Liver (tissue), 9 donors: Measurements from ENCODE around the gene HDAC9. TPM values are rescaled to one million over a fixed set of nuclear protein-coding genes. Genes with fewer than 3 reads are reported as not detected.

Experiments used
- DNase-seq: peaks from one replicate; pipeline ENCODE4 v3.0.0-alpha.2; 2017; ENCODE audit warnings: low spot score
- H3K27ac ChIP-seq, 2 donors: one replicate each; pipeline ENCODE4 v1.7.0; 2013; ENCODE audit warnings: inconsistent platforms in 2 of 2, low read length in 2 of 2, control low read depth in 1 of 2, low read depth in 1 of 2, mild to moderate bottlenecking in 1 of 2
- H3K27me3 ChIP-seq, 4 donors: one replicate each; pipeline versions ENCODE4 v1.6.1 to v1.7.0; 2013; ENCODE audit warnings: low read length in 3 of 4, inconsistent platforms in 1 of 4, mild to moderate bottlenecking in 1 of 4, moderate library complexity in 1 of 4; ENCODE audit not compliant: control insufficient read depth in 4 of 4, insufficient read depth in 4 of 4
- H3K36me3 ChIP-seq, 4 donors: one replicate each; pipeline versions ENCODE4 v1.6.1 to v1.7.0; 2013; ENCODE audit warnings: low read length in 3 of 4, mild to moderate bottlenecking in 3 of 4, low read depth in 1 of 4, moderate library complexity in 1 of 4; ENCODE audit not compliant: control insufficient read depth in 4 of 4, insufficient read depth in 3 of 4
- H3K4me1 ChIP-seq, 4 donors: one replicate each; pipeline versions ENCODE4 v1.6.1 to v1.7.0; 2013; ENCODE audit warnings: low read length in 3 of 4, mild to moderate bottlenecking in 3 of 4, moderate library complexity in 1 of 4; ENCODE audit not compliant: control insufficient read depth in 4 of 4, insufficient read depth in 4 of 4
- H3K4me3 ChIP-seq, 3 donors: one replicate each; pipeline versions ENCODE4 v1.6.1 to v1.7.0; 2013; ENCODE audit warnings: low read length in 3 of 3, control low read depth in 1 of 3, low read depth in 1 of 3, mild to moderate bottlenecking in 1 of 3
- H3K9ac ChIP-seq, 2 donors: one replicate each; pipeline ENCODE4 v1.7.0; 2013; ENCODE audit warnings: low read length in 2 of 2, mild to moderate bottlenecking in 2 of 2, moderate library complexity in 2 of 2, control low read depth in 1 of 2, low read depth in 1 of 2
- H3K9me3 ChIP-seq, 4 donors: one replicate each; pipeline versions ENCODE4 v1.6.1 to v1.7.0; 2013; ENCODE audit warnings: low read length in 3 of 4; ENCODE audit not compliant: control insufficient read depth in 4 of 4
- ATF3 ChIP-seq: IDR thresholded peaks from 2 replicates; pipeline ENCODE4 v1.6.1; 2016; ENCODE audit warnings: antibody characterized with exemption
- CTCF ChIP-seq: fragments of 150-350 bp; IDR thresholded peaks from 2 replicates; pipeline ENCODE4 v1.5.1; 2017; ENCODE audit warnings: improper control_type of control experiment, low read depth, low read length; ENCODE audit not compliant: missing input control
- EGR1 ChIP-seq, 2 donors: IDR thresholded peaks; 2 replicates each; pipeline ENCODE4 v1.6.1; 2016 to 2018; ENCODE audit warnings: antibody characterized with exemption in 2 of 2, low read depth in 2 of 2
- FOXA1 ChIP-seq: IDR thresholded peaks from 2 replicates; pipeline ENCODE4 v1.6.1; 2016; ENCODE audit warnings: antibody characterized with exemption
- FOXA2 ChIP-seq: IDR thresholded peaks from 2 replicates; pipeline ENCODE4 v1.6.1; 2016; ENCODE audit warnings: antibody characterized with exemption
- GABPA ChIP-seq, 2 donors: IDR thresholded peaks in 1 of 2; conservative IDR thresholded peaks in 1 of 2; 2 replicates each; pipeline ENCODE4 v1.6.1; 2016; ENCODE audit warnings: antibody characterized with exemption in 2 of 2, mild to moderate bottlenecking in 1 of 2, moderate library complexity in 1 of 2
- HNF4A ChIP-seq, 2 donors: conservative IDR thresholded peaks; 2 replicates each; pipeline ENCODE4 v1.6.1; 2016; ENCODE audit warnings: antibody characterized with exemption in 2 of 2, mild to moderate bottlenecking in 2 of 2
- HNF4G ChIP-seq: IDR thresholded peaks from 2 replicates; pipeline ENCODE4 v1.6.1; 2016; ENCODE audit warnings: antibody characterized with exemption
- JUND ChIP-seq, 2 donors: IDR thresholded peaks; 2 replicates each; pipeline ENCODE4 v1.6.1; 2016; ENCODE audit warnings: antibody characterized with exemption in 2 of 2
- NR2F2 ChIP-seq: IDR thresholded peaks from 2 replicates; pipeline ENCODE4 v1.6.1; 2016; ENCODE audit warnings: antibody characterized with exemption
- RAD21 ChIP-seq, 2 donors: IDR thresholded peaks; 2 replicates each; pipeline ENCODE4 v1.6.1; 2016; ENCODE audit warnings: antibody characterized with exemption in 2 of 2, mild to moderate bottlenecking in 2 of 2
- TAF1 ChIP-seq: conservative IDR thresholded peaks from 2 replicates; pipeline ENCODE4 v1.6.1; 2016; ENCODE audit warnings: antibody characterized with exemption, mild to moderate bottlenecking
- YY1 ChIP-seq: IDR thresholded peaks from 2 replicates; pipeline ENCODE4 v1.6.1; 2016; ENCODE audit warnings: antibody characterized with exemption, mild to moderate bottlenecking
- ZBTB33 ChIP-seq: IDR thresholded peaks from 2 replicates; pipeline ENCODE4 v1.6.1; 2016; ENCODE audit warnings: antibody characterized with exemption
- WGBS: extraction: QIAGEN DNeasy Blood & Tissue Kit; methylation state at CpG from one replicate; pipeline ENCODE4 v1.1.7; 2013; 5-methylcytosine and 5-hydroxymethylcytosine counted together
- polyA plus RNA-seq, 2 donors: library from polyadenylated mRNA; stranded (reverse) in 1 of 2; unstranded in 1 of 2; fragments of 200-250 nt in 1 of 2; fragments of >200 nt in 1 of 2; fragmentation: Nextera tagmentation in 1 of 2; extraction: Ambion mirVana in 1 of 2; gene quantifications; one replicate each; pipeline versions ENCODE4 v1.2.1 to v1.2.3, GENCODE V29; 2013 to 2015
- total RNA-seq, 2 donors: library from RNA; depleted of rRNA; stranded (reverse); fragments of >200 nt; gene quantifications; one replicate each; pipeline ENCODE4 v1.2.3, GENCODE V29; 2014
- TF ChIP-seq, protein P1 (sequence below): IDR thresholded peaks from 2 replicates; pipeline ENCODE4 v1.6.1; 2016; ENCODE audit warnings: antibody characterized with exemption
- donor health status: healthy.
- donor health status: healthy.
- donor health status: healthy.
- donor health status: healthy.
- donor health status: healthy.

The HDAC9 gene
- total and polyA plus RNA-seq, 4 donors, result 1.0 to 10.1 (median 2.3) TPM

- DNase-seq, result no peak
- Histone ChIP-seq H3K4me3 (no peak overlapping the region), H3K36me3 (no peaks in the 10 kb centered on the region), H3K9me3 (no peaks in the 10 kb centered on the region), H3K9ac (no peak overlapping the region), H3K4me1 (no peaks in the 10 kb centered on the region), H3K27ac (no peak overlapping the region), H3K27me3 (no peaks in the 10 kb centered on the region)
- TF ChIP-seq, protein P1, sequence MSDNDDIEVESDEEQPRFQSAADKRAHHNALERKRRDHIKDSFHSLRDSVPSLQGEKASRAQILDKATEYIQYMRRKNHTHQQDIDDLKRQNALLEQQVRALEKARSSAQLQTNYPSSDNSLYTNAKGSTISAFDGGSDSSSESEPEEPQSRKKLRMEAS, result no peak
- no peak for TF ChIP-seq ATF3
- no peak for TF ChIP-seq NR2F2
- no peak for TF ChIP-seq TAF1
- no peak for TF ChIP-seq GABPA (IDR thresholded peaks at IDR 0.05 in 1 of 2, conservative IDR thresholded peaks at IDR 0.05 in 1 of 2)
- TF ChIP-seq FOXA1, result no peak
- WGBS, result 78% methylated on average over 5 of the region's 5 CpGs
Observed at GRCh38 chr7:18721429-18721828, 225.9 kb downstream of the HDAC9 start.

DNA sequence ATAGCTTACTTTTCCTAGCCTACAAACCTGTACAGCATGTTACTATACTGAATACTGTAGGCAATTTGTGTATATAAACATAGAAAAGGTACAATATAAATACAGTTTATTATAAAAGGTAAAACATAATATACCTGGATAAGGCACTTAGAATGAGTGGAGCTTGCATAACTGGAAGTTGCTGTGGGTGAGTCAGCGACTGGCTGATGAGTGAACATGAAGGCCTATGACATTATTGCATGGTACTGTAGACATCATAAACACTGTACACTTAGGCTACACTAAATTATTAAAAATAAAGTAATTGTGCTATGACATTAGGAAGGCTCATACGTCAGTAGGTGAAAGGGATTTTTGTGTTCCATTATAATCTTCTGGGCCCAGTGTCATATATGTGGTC lies 228.8 kb downstream of the HDAC9 start:
- no peak for DNase-seq
- no peak overlapping the region for H3K9ac ChIP-seq
- no peaks in the 10 kb centered on the region for H3K9me3 ChIP-seq
- H3K4me3 ChIP-seq, result no peak overlapping the region
- no peaks in the 10 kb centered on the region for H3K4me1 ChIP-seq
- H3K27me3 ChIP-seq, result no peaks in the 10 kb centered on the region
- no peaks in the 10 kb centered on the region for H3K36me3 ChIP-seq
- TF ChIP-seq GABPA (IDR thresholded peaks at IDR 0.05 in 1 of 2, conservative IDR thresholded peaks at IDR 0.05 in 1 of 2) (no peak), RAD21 (IDR thresholded peaks at IDR 0.05) (no peak), NR2F2 (no peak), CTCF (no peak), HNF4A (conservative IDR thresholded peaks at IDR 0.05) (no peak), EGR1 (IDR thresholded peaks at IDR 0.05; ENCODE audit: low read depth in 2 of 2) (no peak), HNF4G (no peak), FOXA1 (no peak), FOXA2 (no peak), YY1 (no peak), ATF3 (no peak), JUND (IDR thresholded peaks at IDR 0.05) (no peak), ZBTB33 (no peak)
- 72% methylated on average over 2 of the region's 2 CpGs for WGBS
- H3K27ac ChIP-seq, result no peak overlapping the region
